GM12878 (cell line): ENCODE data around the gene NTF3.

Source experiments
- CTCF ChIP-seq, 3 experiments: IDR thresholded peaks in 2 of 3; conservative IDR thresholded peaks in 1 of 3; 2 replicates each; pipeline ENCODE4 v1.5.1; 2011; ENCODE audit warnings: low read depth in 3 of 3, low read length in 3 of 3, mild to moderate bottlenecking in 3 of 3, control low read depth in 2 of 3, moderate library complexity in 2 of 3, inconsistent platforms in 1 of 3, mixed read lengths in 1 of 3; ENCODE audit not compliant: control insufficient read depth in 2 of 3, insufficient read depth in 1 of 3; ENCODE audit errors: extremely low read depth in 1 of 3
- EP300 ChIP-seq, 2 experiments: fragments of 150-350 bp in 1 of 2; IDR thresholded peaks; 2 replicates each; pipeline ENCODE4 v1.6.1; 2011 to 2012; ENCODE audit warnings: low read depth in 2 of 2, low read length in 2 of 2, borderline replicate concordance in 1 of 2, improper control_type of control experiment in 1 of 2, inconsistent platforms in 1 of 2; ENCODE audit not compliant: control insufficient read depth in 1 of 2
- MAX ChIP-seq: IDR thresholded peaks from 2 replicates; pipeline ENCODE4 v1.6.1; 2012; ENCODE audit warnings: low read depth, low read length, improper control_type of control experiment
- POLR2A ChIP-seq: IDR thresholded peaks from 2 replicates; pipeline ENCODE4 v1.6.1; 2011; ENCODE audit warnings: low read depth, mild to moderate bottlenecking, low read length
- POLR2AphosphoS2 ChIP-seq: IDR thresholded peaks from 2 replicates; pipeline ENCODE4 v1.6.1; 2011; ENCODE audit warnings: low read depth, mild to moderate bottlenecking, low read length, improper control_type of control experiment, moderate library complexity
- SMARCA5 ChIP-seq: fragments of 450-650 bp; IDR thresholded peaks from 2 replicates; pipeline ENCODE4 v1.6.1; 2017; ENCODE audit warnings: mild to moderate bottlenecking
- WRNIP1 ChIP-seq: IDR thresholded peaks from 2 replicates; pipeline ENCODE4 v1.6.1; 2011; ENCODE audit warnings: low read depth, low read length, improper control_type of control experiment, borderline replicate concordance
- ZNF207 ChIP-seq: fragments of 450-650 bp; IDR thresholded peaks from 2 replicates; pipeline ENCODE4 v1.6.1; 2014; ENCODE audit warnings: antibody characterized with exemption, mild to moderate bottlenecking, borderline replicate concordance

GRCh38 chr12:5481645-5482044 lies 49.7 kb downstream of the NTF3 start:
- no peak for TF ChIP-seq POLR2A
- TF ChIP-seq CTCF (IDR thresholded peaks at IDR 0.05 in 2 of 3, conservative IDR thresholded peaks at IDR 0.05 in 1 of 3; ENCODE audit: control insufficient read depth in 2 of 3, extremely low read depth in 1 of 3, insufficient read depth in 1 of 3, low read depth in 3 of 3, low read length in 3 of 3), result no peak
- no peak for TF ChIP-seq WRNIP1
- TF ChIP-seq SMARCA5, result no peak
- no peak for TF ChIP-seq ZNF207
- no peak for TF ChIP-seq MAX
- no peak for TF ChIP-seq EP300 (IDR thresholded peaks at IDR 0.05; ENCODE audit: borderline replicate concordance in 1 of 2, control insufficient read depth in 1 of 2, low read depth in 2 of 2, low read length in 2 of 2)
- TF ChIP-seq POLR2AphosphoS2, result no peak
